Measurements from ENCODE around the gene SREBF1. TPM values are rescaled to one million over a fixed set of nuclear protein-coding genes. Genes with fewer than 3 reads are reported as not detected.
A peak's percentile ranks its signal among the peaks of the same experiment; 100 is the strongest.

The SREBF1 gene
- 104 and 110 TPM in 2 replicates for total RNA-seq (2022)
- Bru-seq, nascent RNA, result percentile 70 among the genes with signal in this experiment
- percentile 78 among the genes with signal in this experiment for BruChase-seq, experiment 1, labeled RNA remaining after a 6-hour chase
- BruChase-seq, experiment 2, labeled RNA remaining after a 2-hour chase, result percentile 74 among the genes with signal in this experiment
- long read RNA-seq, full-length matches to known transcripts, result 36 of 76 reads
- long read RNA-seq, partial matches to known transcripts, result 23 of 76 reads
- long read RNA-seq, other reads (novel, unspliced or antisense), result 17 of 76 reads

DNA sequence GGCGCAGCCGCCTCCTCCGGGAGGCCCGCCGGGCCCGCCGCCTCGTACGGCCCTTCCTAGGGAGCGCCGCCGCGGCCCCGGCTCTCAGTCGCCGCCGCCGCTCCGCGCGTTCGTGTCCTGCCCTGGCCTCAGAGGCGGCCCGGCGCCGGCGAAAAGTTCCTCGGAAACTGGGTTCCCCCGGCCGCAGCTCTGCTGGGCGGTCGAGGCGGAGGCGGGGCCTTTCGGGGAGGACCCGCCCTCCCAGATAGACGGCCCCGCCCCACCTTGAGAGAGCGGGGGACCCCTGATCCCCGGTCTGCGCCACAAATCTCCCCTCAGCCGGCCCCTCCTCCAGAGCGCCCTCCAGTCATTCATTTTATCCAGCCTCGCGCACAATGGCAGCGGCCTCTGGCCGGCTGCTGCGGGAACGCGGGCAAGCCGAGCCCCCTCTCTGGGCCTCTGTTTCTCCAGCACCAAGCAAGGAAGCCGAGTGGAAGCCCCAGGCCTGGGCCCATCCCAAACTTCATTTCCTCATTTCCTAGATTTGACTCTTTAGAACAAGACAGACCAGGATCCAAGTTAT lies at the start of gene SREBF1:
Gene SREBF1, minus strand, starts transcription at position 169 of the 562 bp plus-strand sequence. CDS start 169 bp downstream, outside the sequence.
- Mint-ChIP-seq H3K27me3 (ENCODE audit: unreplicated experiment) (no peaks in the 10 kb centered on the region), H3K4me3 (ENCODE audit: low read depth, unreplicated experiment) (peak within 1 kb of the TSS; percentile 86), H3K27ac (ENCODE audit: unreplicated experiment) (peak within 1 kb of the TSS; percentile 95), H3K4me1 (ENCODE audit: low read depth, unreplicated experiment) (peaks cover 42% of the 10 kb centered on the region), H3K36me3 (ENCODE audit: insufficient read depth, unreplicated experiment) (peaks cover 60% of the 10 kb centered on the region), H3K9me3 (ENCODE audit: low read depth, unreplicated experiment) (no peaks in the 10 kb centered on the region)
- BruUV-seq (replicated peaks), result no TSS peak
- TF ChIP-seq, protein P1, sequence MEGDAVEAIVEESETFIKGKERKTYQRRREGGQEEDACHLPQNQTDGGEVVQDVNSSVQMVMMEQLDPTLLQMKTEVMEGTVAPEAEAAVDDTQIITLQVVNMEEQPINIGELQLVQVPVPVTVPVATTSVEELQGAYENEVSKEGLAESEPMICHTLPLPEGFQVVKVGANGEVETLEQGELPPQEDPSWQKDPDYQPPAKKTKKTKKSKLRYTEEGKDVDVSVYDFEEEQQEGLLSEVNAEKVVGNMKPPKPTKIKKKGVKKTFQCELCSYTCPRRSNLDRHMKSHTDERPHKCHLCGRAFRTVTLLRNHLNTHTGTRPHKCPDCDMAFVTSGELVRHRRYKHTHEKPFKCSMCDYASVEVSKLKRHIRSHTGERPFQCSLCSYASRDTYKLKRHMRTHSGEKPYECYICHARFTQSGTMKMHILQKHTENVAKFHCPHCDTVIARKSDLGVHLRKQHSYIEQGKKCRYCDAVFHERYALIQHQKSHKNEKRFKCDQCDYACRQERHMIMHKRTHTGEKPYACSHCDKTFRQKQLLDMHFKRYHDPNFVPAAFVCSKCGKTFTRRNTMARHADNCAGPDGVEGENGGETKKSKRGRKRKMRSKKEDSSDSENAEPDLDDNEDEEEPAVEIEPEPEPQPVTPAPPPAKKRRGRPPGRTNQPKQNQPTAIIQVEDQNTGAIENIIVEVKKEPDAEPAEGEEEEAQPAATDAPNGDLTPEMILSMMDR (IDR thresholded peaks at IDR 0.05; ENCODE audit: unreplicated experiment), result no peak
- intact Hi-C loops (cut with micrococcal nuclease; ENCODE audit: unreplicated experiment), result loop anchor here (5.0 kb wide), 1 partner anchor 100 kb away; no protein-coding TSS in a partner anchor
- CTCF ChIA-PET, result interaction anchor here (1.6 kb wide), 1 partner anchor 23 kb away, joined by 3 read pairs; no protein-coding TSS in a partner anchor
- DNase-seq, result peak; percentile 57

DNA sequence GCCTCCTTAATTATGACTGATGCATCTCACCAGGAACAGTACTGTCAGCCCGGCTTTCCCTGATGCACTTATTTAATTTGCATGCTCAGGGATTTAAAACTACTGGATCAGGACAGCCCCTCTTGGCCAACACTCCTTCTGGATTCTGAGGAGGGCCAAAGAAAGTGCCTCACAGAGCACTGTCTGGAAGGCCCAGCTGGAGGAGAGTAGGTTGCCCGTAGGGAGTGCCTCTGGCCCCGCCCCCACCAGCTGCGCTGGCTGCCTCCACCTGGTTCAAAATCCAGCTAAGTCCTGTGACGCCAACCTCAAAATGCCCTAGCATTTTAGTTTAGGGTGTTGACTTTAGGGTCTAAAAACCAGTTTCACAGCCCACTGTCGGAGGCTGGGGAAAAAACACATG lies 49.4 kb upstream of the SREBF1 start:
- TF ChIP-seq, protein P1 (IDR thresholded peaks at IDR 0.05; ENCODE audit: unreplicated experiment), result no peak
- no peaks in the 10 kb centered on the region for H3K36me3 Mint-ChIP-seq (ENCODE audit: insufficient read depth, unreplicated experiment)
- CTCF ChIA-PET, result no interaction called here
- no peaks in the 10 kb centered on the region for H3K4me1 Mint-ChIP-seq (ENCODE audit: low read depth, unreplicated experiment)
- no peaks in the 10 kb centered on the region for H3K27me3 Mint-ChIP-seq (ENCODE audit: unreplicated experiment)
- H3K27ac Mint-ChIP-seq (ENCODE audit: unreplicated experiment), result no peak overlapping the region
- H3K4me3 Mint-ChIP-seq (ENCODE audit: low read depth, unreplicated experiment), result no peak overlapping the region
- BruUV-seq (replicated peaks), result no TSS peak
- no peak for DNase-seq
- H3K9me3 Mint-ChIP-seq (ENCODE audit: low read depth, unreplicated experiment), result no peaks in the 10 kb centered on the region
- intact Hi-C loops (cut with micrococcal nuclease; ENCODE audit: unreplicated experiment), result no loop called here

DNA sequence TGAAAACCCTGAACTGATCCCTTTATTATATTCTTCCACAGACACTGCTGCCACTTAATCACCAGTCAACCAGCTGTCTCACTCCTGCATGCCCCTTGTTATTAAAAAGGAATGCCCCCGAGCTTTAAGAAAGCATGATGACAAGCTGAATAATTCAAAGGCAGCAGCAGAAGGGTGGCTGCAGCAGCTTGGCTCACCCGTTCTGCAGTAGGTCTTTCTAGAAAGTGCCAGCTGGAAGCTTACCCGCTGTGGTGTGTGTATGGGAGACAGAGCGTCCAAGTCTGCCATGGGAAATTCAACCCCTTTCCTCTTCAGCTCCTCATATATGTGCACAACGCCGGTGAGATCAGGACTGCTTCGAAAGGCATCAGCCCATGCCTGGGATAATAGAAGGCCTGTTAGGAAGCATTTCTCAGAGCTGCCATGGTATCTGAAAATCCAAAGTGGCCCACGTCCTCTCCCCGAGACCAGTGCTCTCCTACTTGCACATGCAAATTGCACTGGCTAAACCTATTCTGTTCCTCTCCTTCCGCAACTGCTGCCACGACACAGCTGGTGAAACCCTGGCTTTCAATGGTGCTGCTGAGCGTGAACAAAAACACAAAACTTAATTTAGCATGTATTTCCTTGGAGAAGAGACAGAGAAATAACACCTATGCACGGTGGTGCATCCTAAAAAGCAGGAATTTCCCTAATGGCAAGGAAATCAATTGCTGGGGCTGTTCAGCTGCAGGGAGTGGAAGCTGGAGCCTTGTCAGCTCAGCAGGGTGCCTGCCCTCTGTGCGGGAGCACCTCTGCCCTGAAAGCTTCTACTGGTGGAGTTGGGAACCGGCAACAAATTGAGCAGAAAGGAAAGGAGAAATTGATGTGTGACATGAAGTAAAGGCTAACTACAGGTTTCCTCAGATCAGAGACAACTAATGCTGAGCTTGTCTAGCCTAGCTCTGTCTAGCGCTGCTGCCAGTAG lies 47.9 kb upstream of the SREBF1 start:
- DNase-seq, result no peak
- Mint-ChIP-seq H3K4me1 (ENCODE audit: low read depth, unreplicated experiment) (no peaks in the 10 kb centered on the region), H3K36me3 (ENCODE audit: insufficient read depth, unreplicated experiment) (no peaks in the 10 kb centered on the region), H3K27me3 (ENCODE audit: unreplicated experiment) (no peaks in the 10 kb centered on the region), H3K4me3 (ENCODE audit: low read depth, unreplicated experiment) (no peak overlapping the region), H3K27ac (ENCODE audit: unreplicated experiment) (no peak overlapping the region), H3K9me3 (ENCODE audit: low read depth, unreplicated experiment) (no peaks in the 10 kb centered on the region)
- intact Hi-C loops (cut with micrococcal nuclease; ENCODE audit: unreplicated experiment), result no loop called here
- no TSS peak for BruUV-seq (replicated peaks)
- CTCF ChIA-PET, result interaction anchor here (0.8 kb wide), 1 partner anchor 14 kb away, joined by 3 read pairs; no protein-coding TSS in a partner anchor
- TF ChIP-seq, protein P1 (IDR thresholded peaks at IDR 0.05; ENCODE audit: unreplicated experiment), result no peak

DNA sequence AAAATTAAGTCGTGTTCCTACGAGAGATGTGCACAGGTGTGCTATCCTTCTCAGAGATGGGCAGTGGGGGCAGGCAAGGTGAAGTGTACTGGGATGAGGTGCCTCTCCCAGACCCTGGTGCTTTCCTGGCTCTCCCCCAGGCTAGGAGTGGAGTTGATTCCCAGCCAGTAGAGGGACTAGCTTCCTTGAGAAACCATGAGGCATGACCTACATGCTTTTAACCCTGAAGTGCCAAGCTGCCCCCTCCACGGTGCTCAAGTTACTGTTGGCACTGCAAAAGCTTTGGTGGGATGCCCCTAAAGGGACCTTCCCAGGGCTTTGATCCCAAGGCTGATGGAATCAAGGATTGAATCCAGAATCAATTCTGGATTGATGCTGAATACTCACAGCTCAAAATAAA lies 47.0 kb upstream of the SREBF1 start:
- no TSS peak for BruUV-seq (replicated peaks)
- Mint-ChIP-seq H3K27ac (ENCODE audit: unreplicated experiment) (no peak overlapping the region), H3K36me3 (ENCODE audit: insufficient read depth, unreplicated experiment) (no peaks in the 10 kb centered on the region), H3K4me1 (ENCODE audit: low read depth, unreplicated experiment) (no peaks in the 10 kb centered on the region), H3K27me3 (ENCODE audit: unreplicated experiment) (no peaks in the 10 kb centered on the region), H3K4me3 (ENCODE audit: low read depth, unreplicated experiment) (no peak overlapping the region), H3K9me3 (ENCODE audit: low read depth, unreplicated experiment) (no peaks in the 10 kb centered on the region)
- TF ChIP-seq, protein P1 (IDR thresholded peaks at IDR 0.05; ENCODE audit: unreplicated experiment), result no peak
- DNase-seq, result no peak
- CTCF ChIA-PET, result no interaction called here
- intact Hi-C loops (cut with micrococcal nuclease; ENCODE audit: unreplicated experiment), result no loop called here
